MCF 10A (cell line): ENCODE measurements around the gene NPPA. TPM values are rescaled to one million over a fixed set of nuclear protein-coding genes. Genes with fewer than 3 reads are reported as not detected.

Experiments
- BruUV-seq: library from RNA; stranded (reverse); fragments of 400-500 nt; replicated peaks from 2 replicates; lab custom pipeline; 2021; lab: Mats Ljungman, UMichigan
- CTCF ChIA-PET: fragments of 300-600 bp; sonication (Branson Sonifier 250); formaldehyde crosslinking; extraction: SDS; loops from one replicate; lab custom pipeline; 2021; ENCODE audit warnings: antibody characterized with exemption, inconsistent platforms; lab: Yijun Ruan, JAX
- POLR2A ChIA-PET: fragments of 300-600, 350-650 bp; sonication (Branson Sonifier 250); formaldehyde crosslinking; extraction: SDS; loops from one replicate; lab custom pipeline; 2020; ENCODE audit warnings: antibody characterized with exemption, inconsistent platforms; lab: Yijun Ruan, JAX
- DNase-seq: peaks from one replicate; pipeline ENCODE4 v3.0.0-alpha.2; 2018; ENCODE audit not compliant: unreplicated experiment
- H3K27ac Mint-ChIP-seq: one replicate; pipeline ENCODE4 v1.8.0; 2022; ENCODE audit warnings: mild to moderate bottlenecking, low read depth, mixed read lengths; ENCODE audit not compliant: unreplicated experiment
- H3K27me3 Mint-ChIP-seq: one replicate; pipeline ENCODE4 v1.8.0; 2022; ENCODE audit warnings: mixed read lengths; ENCODE audit not compliant: insufficient read depth, unreplicated experiment
- H3K36me3 Mint-ChIP-seq: one replicate; pipeline ENCODE4 v1.8.0; 2022; ENCODE audit warnings: mild to moderate bottlenecking, moderate library complexity, mixed read lengths; ENCODE audit not compliant: insufficient read depth, unreplicated experiment
- H3K4me1 Mint-ChIP-seq: one replicate; pipeline ENCODE4 v1.8.0; 2022; ENCODE audit warnings: mixed read lengths; ENCODE audit not compliant: insufficient read depth, unreplicated experiment
- H3K4me3 Mint-ChIP-seq: one replicate; pipeline ENCODE4 v1.8.0; 2022; ENCODE audit warnings: mild to moderate bottlenecking, moderate library complexity, mixed read lengths; ENCODE audit not compliant: unreplicated experiment
- H3K9me3 Mint-ChIP-seq: one replicate; pipeline ENCODE4 v1.8.0; 2022; ENCODE audit warnings: mixed read lengths; ENCODE audit not compliant: unreplicated experiment
- intact Hi-C: fragments of 100-400 bp; cut with micrococcal nuclease; formaldehyde crosslinking; loops from 2 replicates; pipeline ENCODE4 v1.14.1; 2022
- total RNA-seq: library from RNA; stranded (reverse); gene quantifications from 2 replicates; pipeline ENCODE4 v1.2.3, GENCODE V29; 2022
- TF ChIP-seq, protein P1 (sequence below): fragments of 200-600 bp; IDR thresholded peaks from one replicate; pipeline ENCODE4 v1.8.0; 2022; ENCODE audit warnings: antibody characterized with exemption, mild to moderate bottlenecking; ENCODE audit not compliant: unreplicated experiment

NPPA gene
- total RNA-seq, 1 experiment from 2014 or later = not detected

- peaks cover 70% of the 10 kb centered on the region for H3K36me3 Mint-ChIP-seq
- TF ChIP-seq, protein P1, sequence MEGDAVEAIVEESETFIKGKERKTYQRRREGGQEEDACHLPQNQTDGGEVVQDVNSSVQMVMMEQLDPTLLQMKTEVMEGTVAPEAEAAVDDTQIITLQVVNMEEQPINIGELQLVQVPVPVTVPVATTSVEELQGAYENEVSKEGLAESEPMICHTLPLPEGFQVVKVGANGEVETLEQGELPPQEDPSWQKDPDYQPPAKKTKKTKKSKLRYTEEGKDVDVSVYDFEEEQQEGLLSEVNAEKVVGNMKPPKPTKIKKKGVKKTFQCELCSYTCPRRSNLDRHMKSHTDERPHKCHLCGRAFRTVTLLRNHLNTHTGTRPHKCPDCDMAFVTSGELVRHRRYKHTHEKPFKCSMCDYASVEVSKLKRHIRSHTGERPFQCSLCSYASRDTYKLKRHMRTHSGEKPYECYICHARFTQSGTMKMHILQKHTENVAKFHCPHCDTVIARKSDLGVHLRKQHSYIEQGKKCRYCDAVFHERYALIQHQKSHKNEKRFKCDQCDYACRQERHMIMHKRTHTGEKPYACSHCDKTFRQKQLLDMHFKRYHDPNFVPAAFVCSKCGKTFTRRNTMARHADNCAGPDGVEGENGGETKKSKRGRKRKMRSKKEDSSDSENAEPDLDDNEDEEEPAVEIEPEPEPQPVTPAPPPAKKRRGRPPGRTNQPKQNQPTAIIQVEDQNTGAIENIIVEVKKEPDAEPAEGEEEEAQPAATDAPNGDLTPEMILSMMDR = no peak
- H3K9me3 Mint-ChIP-seq = no peaks in the 10 kb centered on the region
- no peak for DNase-seq
- H3K27me3 Mint-ChIP-seq = no peaks in the 10 kb centered on the region
- H3K4me3 Mint-ChIP-seq = no peak overlapping the region
- BruUV-seq = no TSS peak
- intact Hi-C loops = no loop called here
- ChIA-PET CTCF (interaction anchor here (0.5 to 0.9 kb wide), 3 partner anchors 61 to 173 kb away, joined by 3 read pairs; no protein-coding TSS in a partner anchor), POLR2A (interaction anchor here (0.5 to 1.8 kb wide), 4 partner anchors 25 to 247 kb away, joined by 3 to 5 read pairs (median 4); no protein-coding TSS in a partner anchor)
- H3K4me1 Mint-ChIP-seq = no peaks in the 10 kb centered on the region
- no peak overlapping the region for H3K27ac Mint-ChIP-seq
Measured at GRCh38 chr1:11831945-11832725, 15.4 kb downstream of the NPPA start.

DNA sequence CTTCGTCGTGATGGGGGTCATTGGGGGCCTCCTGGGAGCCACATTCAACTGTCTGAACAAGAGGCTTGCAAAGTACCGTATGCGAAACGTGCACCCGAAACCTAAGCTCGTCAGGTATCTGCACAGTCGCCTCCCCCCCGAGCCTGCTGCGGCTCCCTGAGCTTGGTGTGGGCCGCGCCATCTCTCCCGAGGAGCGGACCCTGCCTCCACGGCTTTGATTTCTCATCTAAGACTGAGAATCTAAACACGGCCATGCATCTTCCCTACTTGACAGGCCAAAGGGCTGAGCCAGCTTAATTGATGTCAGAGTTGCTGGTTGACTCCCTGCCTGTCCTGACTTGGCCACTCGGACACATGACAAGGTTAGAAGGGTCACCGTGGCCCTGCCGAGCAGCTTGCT is 19.1 kb downstream of the NPPA start:
- ChIA-PET CTCF (interaction anchor here (1.7 kb wide), 1 partner anchor 10 kb away, joined by 6 read pairs; no protein-coding TSS in a partner anchor), POLR2A (no interaction called here)
- Mint-ChIP-seq H3K9me3 (no peaks in the 10 kb centered on the region), H3K27ac (no peak overlapping the region), H3K36me3 (peaks cover 60% of the 10 kb centered on the region), H3K4me3 (no peak overlapping the region), H3K4me1 (no peaks in the 10 kb centered on the region), H3K27me3 (no peaks in the 10 kb centered on the region)
- intact Hi-C loops = no loop called here
- TF ChIP-seq, protein P1 = no peak
- no TSS peak for BruUV-seq
- DNase-seq = no peak

DNA sequence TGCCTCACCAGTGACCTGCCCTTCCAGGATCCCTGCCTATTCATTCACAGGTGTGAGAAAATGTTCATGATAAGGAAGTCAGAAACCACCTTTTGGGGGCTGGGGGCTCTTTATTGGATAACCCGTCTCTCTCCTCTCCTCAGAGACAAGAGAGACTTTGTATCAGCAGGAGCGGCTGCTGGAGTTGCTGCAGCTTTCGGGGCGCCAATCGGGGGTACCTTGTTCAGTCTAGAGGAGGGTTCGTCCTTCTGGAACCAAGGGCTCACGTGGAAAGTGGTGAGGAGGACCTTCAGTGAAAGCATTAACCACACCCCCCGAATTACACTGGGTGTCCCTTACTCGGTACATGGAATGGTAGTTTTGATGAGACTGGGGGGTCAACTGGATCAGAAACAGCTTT is 20.6 kb downstream of the NPPA start:
- CTCF ChIA-PET = interaction anchor here (0.5 kb wide), 1 partner anchor 318 kb away, joined by 3 read pairs; no protein-coding TSS in a partner anchor
- Mint-ChIP-seq H3K36me3 (peaks cover 58% of the 10 kb centered on the region), H3K27ac (no peak overlapping the region), H3K27me3 (no peaks in the 10 kb centered on the region), H3K4me3 (no peak overlapping the region), H3K9me3 (no peaks in the 10 kb centered on the region), H3K4me1 (peaks cover 1% of the 10 kb centered on the region)
- TF ChIP-seq, protein P1 = no peak
- no peak for DNase-seq
- BruUV-seq = no TSS peak
- POLR2A ChIA-PET = no interaction called here
- intact Hi-C loops = no loop called here

GRCh38 chr1:11825131-11825530 is 22.5 kb downstream of the NPPA start:
- Mint-ChIP-seq H3K9me3 (no peaks in the 10 kb centered on the region), H3K4me1 (peaks cover 10% of the 10 kb centered on the region), H3K27ac (no peak overlapping the region), H3K27me3 (no peaks in the 10 kb centered on the region), H3K4me3 (no peak overlapping the region), H3K36me3 (peaks cover 66% of the 10 kb centered on the region)
- ChIA-PET CTCF (interaction anchor here (0.9 kb wide), 1 partner anchor 13 kb away, joined by 3 read pairs; no protein-coding TSS in a partner anchor), POLR2A (interaction anchor here (0.5 to 1.4 kb wide), 3 partner anchors 19 to 83 kb away, joined by 4 to 5 read pairs (median 4); partner anchors contain the start of genes CLCN6 and MTHFR)
- no TSS peak for BruUV-seq
- no peak for DNase-seq
- TF ChIP-seq, protein P1 = no peak
- intact Hi-C loops = no loop called here
